Kidney (tissue), 14 donors: Measurements from ENCODE around the gene ZNF189. TPM values are rescaled to one million over a fixed set of nuclear protein-coding genes. Genes with fewer than 3 reads are reported as not detected.

Experiments
- DNase-seq, 5 donors: peaks; one replicate each; pipeline ENCODE4 v3.0.0-alpha.2; 2013 to 2020
- FAIRE-seq: peaks from 2 replicates; lab custom pipeline; 2012; peaks lifted over from hg19 to GRCh38; lab: Jason Lieb, UNC
- H3K27ac ChIP-seq, 2 donors: one replicate each; pipeline ENCODE4 v1.7.0; 2013; ENCODE audit warnings: low read depth in 2 of 2, low read length in 2 of 2, inconsistent platforms in 1 of 2
- H3K27me3 ChIP-seq: one replicate; pipeline ENCODE4 v1.7.1; 2013; ENCODE audit warnings: low read length, inconsistent platforms; ENCODE audit not compliant: control insufficient read depth, insufficient read depth
- H3K36me3 ChIP-seq, 3 donors: one replicate each; pipeline versions ENCODE4 v1.7.0 to v1.7.1; 2013; ENCODE audit warnings: low read length in 3 of 3, control low read depth in 1 of 3, inconsistent platforms in 1 of 3; ENCODE audit not compliant: insufficient read depth in 3 of 3, control insufficient read depth in 2 of 3
- H3K4me1 ChIP-seq, 3 donors: one replicate each; pipeline versions ENCODE4 v1.7.0 to v1.7.1; 2013; ENCODE audit warnings: low read length in 3 of 3, inconsistent platforms in 1 of 3, low read depth in 1 of 3; ENCODE audit not compliant: control insufficient read depth in 2 of 3, insufficient read depth in 2 of 3
- H3K4me3 ChIP-seq, 3 donors: one replicate each; pipeline versions ENCODE4 v1.7.0 to v1.8.1; 2013; ENCODE audit warnings: low read length in 3 of 3, control low read depth in 1 of 3, inconsistent platforms in 1 of 3
- H3K9ac ChIP-seq, 3 donors: one replicate each; pipeline versions ENCODE4 v1.7.0 to v1.7.1; 2013; ENCODE audit warnings: low read length in 3 of 3, control low read depth in 1 of 3, inconsistent platforms in 1 of 3
- H3K9me3 ChIP-seq, 3 donors: one replicate each; pipeline versions ENCODE4 v1.7.0 to v1.7.1; 2013; ENCODE audit warnings: low read length in 3 of 3, control low read depth in 1 of 3, inconsistent platforms in 1 of 3; ENCODE audit not compliant: control insufficient read depth in 2 of 3, insufficient read depth in 1 of 3
- CTCF ChIP-seq: IDR thresholded peaks from 3 replicates; pipeline ENCODE4 v1.5.1; 2012; ENCODE audit warnings: mild to moderate bottlenecking, moderate library complexity, borderline replicate concordance; ENCODE audit not compliant: insufficient read depth; ENCODE audit errors: extremely low read depth
- intact Hi-C: fragments of 100-400 bp; cut with DNase I; formaldehyde crosslinking; loops from one replicate; pipeline ENCODE4 v1.11.1; 2022
- polyA plus RNA-seq: library from polyadenylated mRNA; stranded (reverse); fragments of 350-450 nt; fragmentation: Illumina TruSeq; extraction: RNeasy Lipid Tissue Mini Kit (QIAGEN cat#74804); gene quantifications from one replicate; pipeline ENCODE4 v1.2.3, GENCODE V29; 2014; ENCODE audit warnings: low read depth, low replicate concordance; ENCODE audit not compliant: insufficient read depth
- total RNA-seq: library from RNA; stranded (reverse); fragmentation: NEBNext Ultra II Directional; extraction: Animal tissue kit (Norgen Biotek cat#: 25700); gene quantifications from one replicate; pipeline ENCODE4 v1.2.1, GENCODE V29; 2021
- donor health status: control.
- donor health status: control.
- donor health status: control.
- donor health status: control.
- donor health status: control.
- donor health status: DM: yes; HTN: yes; CAD: no.
- donor health status: Normal renal cell carcinoma (clear cell type).

ZNF189 gene
- total and polyA plus RNA-seq, 2 donors from 2014 or later = 13.1 to 22.9 TPM

DNA sequence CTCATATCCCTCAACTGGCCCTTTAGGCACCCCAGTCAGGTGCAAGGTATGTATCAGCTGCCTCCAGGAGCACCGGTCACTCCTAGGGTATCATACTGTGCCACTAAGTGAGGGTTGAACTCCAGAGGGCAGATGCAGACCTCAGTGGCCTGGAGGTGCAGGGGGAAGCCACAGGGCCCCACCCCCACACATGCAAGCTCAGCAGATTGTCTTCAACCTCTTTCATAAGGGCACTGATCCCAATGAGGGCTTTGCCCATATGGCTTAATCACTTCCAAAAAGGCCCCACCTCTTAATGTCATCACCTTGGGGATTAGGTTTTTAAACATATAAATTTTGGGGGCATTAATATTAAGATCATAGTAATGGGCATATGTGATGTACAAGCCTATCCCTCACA, 42.0 kb upstream of the ZNF189 start:
- H3K9me3 ChIP-seq = no peaks in the 10 kb centered on the region
- H3K27me3 ChIP-seq = no peaks in the 10 kb centered on the region
- no peak for TF ChIP-seq CTCF
- FAIRE-seq = no peak
- no peaks in the 10 kb centered on the region for H3K4me1 ChIP-seq
- H3K36me3 ChIP-seq = no peaks in the 10 kb centered on the region
- no peak overlapping the region for H3K9ac ChIP-seq
- H3K4me3 ChIP-seq = no peak overlapping the region
- intact Hi-C loops = no loop called here
- no peak overlapping the region for H3K27ac ChIP-seq
- no peak for DNase-seq

GRCh38 chr9:101359679-101360078, 39.0 kb upstream of the ZNF189 start:
- Histone ChIP-seq H3K27ac (no peak overlapping the region), H3K36me3 (no peaks in the 10 kb centered on the region), H3K27me3 (no peaks in the 10 kb centered on the region), H3K9ac (no peak overlapping the region), H3K9me3 (no peaks in the 10 kb centered on the region), H3K4me3 (no peak overlapping the region), H3K4me1 (no peaks in the 10 kb centered on the region)
- TF ChIP-seq CTCF = no peak
- DNase-seq (no peak), FAIRE-seq (no peak)
- intact Hi-C loops = no loop called here

DNA sequence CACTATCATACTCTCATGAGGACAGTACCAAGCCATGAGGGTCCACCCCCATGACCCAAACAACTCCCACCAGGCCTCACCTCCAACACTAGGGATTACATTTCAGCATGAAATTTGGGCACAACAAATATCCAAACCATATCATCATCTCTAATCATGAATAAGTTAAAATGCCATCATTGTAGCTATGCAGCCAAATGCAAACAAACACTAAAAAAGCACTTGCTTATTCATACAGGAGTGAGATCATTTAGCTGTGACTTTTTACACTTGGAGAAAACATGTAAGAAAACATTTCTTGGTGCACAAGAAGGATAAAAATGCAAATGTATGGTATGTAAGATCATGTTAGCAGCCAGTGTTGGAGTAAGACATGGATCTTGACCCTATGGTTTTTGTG, 38.0 kb upstream of the ZNF189 start:
- no peak overlapping the region for H3K9ac ChIP-seq
- no peak overlapping the region for H3K27ac ChIP-seq
- intact Hi-C loops = no loop called here
- no peak for TF ChIP-seq CTCF
- no peaks in the 10 kb centered on the region for H3K27me3 ChIP-seq
- no peaks in the 10 kb centered on the region for H3K9me3 ChIP-seq
- no peaks in the 10 kb centered on the region for H3K4me1 ChIP-seq
- H3K4me3 ChIP-seq = no peak overlapping the region
- DNase-seq = no peak
- H3K36me3 ChIP-seq = no peaks in the 10 kb centered on the region
- no peak for FAIRE-seq

DNA sequence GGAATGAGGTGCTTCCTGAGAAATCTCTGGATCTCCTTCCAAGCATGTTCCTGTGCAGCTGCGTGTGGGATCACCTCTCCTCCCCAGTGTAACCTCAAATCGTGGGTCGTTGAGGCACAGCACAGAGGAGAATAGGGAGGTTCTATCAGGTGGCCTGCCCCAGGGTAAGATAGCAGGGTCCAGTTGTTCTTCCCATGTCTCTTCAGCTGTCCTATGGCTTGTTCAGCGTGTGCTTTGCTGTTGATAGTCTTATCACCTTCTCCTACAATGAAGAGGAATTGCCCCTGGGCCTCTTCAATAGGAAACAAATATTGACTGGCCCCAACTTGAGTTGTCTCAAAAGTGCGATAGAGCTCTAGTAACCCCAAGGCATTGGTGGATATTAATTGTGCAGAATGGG, 36.2 kb upstream of the ZNF189 start:
- Histone ChIP-seq H3K27ac (no peak overlapping the region), H3K9ac (no peak overlapping the region), H3K4me1 (no peaks in the 10 kb centered on the region), H3K9me3 (no peaks in the 10 kb centered on the region), H3K36me3 (no peaks in the 10 kb centered on the region), H3K4me3 (no peak overlapping the region), H3K27me3 (no peaks in the 10 kb centered on the region)
- intact Hi-C loops = no loop called here
- DNase-seq (no peak), FAIRE-seq (no peak)
- no peak for TF ChIP-seq CTCF
